IPS-18a (cell line): ENCODE data around the gene LLPH.
"Not testable (repeated sequence)": the region's sequence is repeated elsewhere in the genome, so short reads cannot be mapped to it uniquely, and the experiment has no call there.

Experiments
- H3K27ac ChIP-seq: one replicate; pipeline ENCODE4 v1.5.1; 2013; ENCODE audit warnings: low read length
- H3K27me3 ChIP-seq: one replicate; pipeline ENCODE4 v1.6.1; 2013; ENCODE audit warnings: mild to moderate bottlenecking, low read length; ENCODE audit not compliant: control insufficient read depth, insufficient read depth
- H3K36me3 ChIP-seq: one replicate; pipeline ENCODE4 v1.6.1; 2013; ENCODE audit warnings: low read depth, low read length; ENCODE audit not compliant: control insufficient read depth
- H3K4me1 ChIP-seq: one replicate; pipeline ENCODE4 v1.6.1; 2013; ENCODE audit warnings: low read depth, low read length; ENCODE audit not compliant: control insufficient read depth
- H3K4me3 ChIP-seq: one replicate; pipeline ENCODE4 v1.5.1; 2013; ENCODE audit warnings: low read length
- H3K9ac ChIP-seq: one replicate; pipeline ENCODE4 v1.6.1; 2013; ENCODE audit warnings: mild to moderate bottlenecking, low read length, moderate library complexity
- H3K9me3 ChIP-seq: one replicate; pipeline ENCODE4 v1.6.1; 2013; ENCODE audit warnings: low read depth, low read length; ENCODE audit not compliant: control insufficient read depth

The LLPH gene

GRCh38 chr12:66130267-66131066, at the start of gene LLPH:
LLPH (minus strand) TSS chr12:66130750; CDS start chr12:66129106, 1,644 bp downstream.
- H3K36me3 ChIP-seq = peaks cover 19% of the 10 kb centered on the region
- H3K27ac ChIP-seq = peak within 1 kb of the TSS; percentile 87
- peak within 1 kb of the TSS; percentile 92 for H3K9ac ChIP-seq
- no peaks in the 10 kb centered on the region for H3K9me3 ChIP-seq
- H3K27me3 ChIP-seq = no peaks in the 10 kb centered on the region
- peaks cover 16% of the 10 kb centered on the region for H3K4me1 ChIP-seq
- peak within 1 kb of the TSS; percentile 97 for H3K4me3 ChIP-seq

DNA sequence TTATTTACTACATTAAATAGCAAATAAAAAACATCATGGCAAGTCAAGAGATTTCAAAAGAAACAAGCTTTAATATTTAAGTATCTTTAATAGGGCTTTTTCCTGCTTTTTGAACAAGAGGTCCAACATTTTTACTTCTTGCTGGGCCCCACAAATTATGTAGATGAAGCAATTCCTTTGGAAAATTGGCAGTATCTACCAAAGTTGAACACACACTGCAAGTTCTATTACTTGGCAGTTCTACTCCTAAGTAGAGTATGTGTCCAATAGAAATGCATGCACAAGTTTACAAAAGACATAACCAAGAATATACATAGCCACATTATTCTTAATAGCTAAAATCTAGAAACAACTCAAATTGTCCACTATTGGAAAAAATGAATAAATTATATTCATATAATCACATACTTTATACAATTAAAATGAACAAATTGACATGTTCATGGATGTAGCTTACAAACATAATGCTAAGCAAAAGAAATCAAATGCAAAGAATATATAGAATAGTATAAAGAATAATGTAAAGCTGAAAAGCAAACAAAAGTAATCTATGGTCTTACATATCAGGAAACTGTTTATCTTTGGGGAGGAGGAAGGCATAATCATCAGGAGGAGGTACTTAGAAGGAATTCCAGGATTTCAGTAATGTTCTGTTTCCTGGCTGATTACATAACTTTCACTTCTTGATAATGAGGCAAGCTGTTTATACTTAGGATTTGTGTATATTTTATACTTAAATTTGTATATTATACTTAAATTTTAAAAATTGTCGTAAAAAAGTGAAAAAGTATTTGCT, 45.8 kb upstream of the LLPH start:
- Histone ChIP-seq H3K36me3 (no peaks in the 10 kb centered on the region), H3K27ac (no peak overlapping the region), H3K4me3 (no peak overlapping the region), H3K27me3 (no peaks in the 10 kb centered on the region), H3K4me1 (no peaks in the 10 kb centered on the region), H3K9ac (no peak overlapping the region), H3K9me3 (no peaks in the 10 kb centered on the region)

DNA sequence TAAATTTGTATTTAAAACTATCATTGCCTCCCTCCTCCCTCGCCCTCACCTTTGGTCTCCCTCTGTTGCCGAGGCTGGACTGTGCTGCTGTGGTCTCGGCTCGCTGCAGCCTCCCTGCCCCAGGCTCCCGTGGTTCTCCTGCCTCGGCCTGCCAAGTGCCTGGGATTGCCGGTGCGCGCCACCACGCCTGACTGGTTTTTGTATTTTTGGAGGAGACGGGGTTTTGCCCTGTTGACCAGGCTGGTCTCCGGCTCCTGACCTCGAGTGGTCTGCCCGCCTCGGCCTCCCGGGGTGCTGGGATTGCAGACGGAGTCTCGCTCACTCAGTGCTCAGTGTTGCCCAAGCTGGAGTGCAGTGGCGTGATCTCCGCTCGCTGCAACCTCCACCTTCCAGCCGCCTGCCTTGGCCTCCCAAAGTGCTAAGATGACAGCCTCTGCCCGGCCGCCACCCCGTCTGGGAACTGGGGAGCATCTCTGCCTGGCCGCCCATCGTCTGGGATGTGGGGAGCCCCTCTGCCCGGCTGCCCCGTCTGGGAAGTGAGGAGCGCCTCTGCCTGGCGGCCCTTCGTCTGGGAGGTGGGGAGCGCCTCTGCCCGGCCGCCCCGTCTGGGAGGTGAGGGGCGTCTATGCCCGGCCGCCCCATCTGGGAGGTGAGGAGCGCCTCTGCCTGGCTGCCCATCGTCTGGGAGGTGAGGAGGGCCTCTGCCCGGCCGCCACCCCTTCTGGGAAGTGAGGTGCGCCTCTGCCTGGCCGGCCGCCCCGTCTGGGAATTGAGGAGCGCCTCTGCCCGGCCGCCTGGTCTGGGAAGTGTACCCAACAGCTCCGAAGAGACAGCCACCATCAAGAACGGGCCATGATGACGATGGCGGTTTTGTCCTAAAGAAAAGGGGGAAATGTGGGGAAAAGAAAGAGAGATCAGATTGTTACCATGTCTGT, 44.1 kb upstream of the LLPH start:
- H3K36me3 ChIP-seq, H3K27me3 ChIP-seq, H3K9me3 ChIP-seq, H3K27ac ChIP-seq, H3K4me1 ChIP-seq, H3K9ac ChIP-seq, H3K4me3 ChIP-seq: not testable (repeated sequence)

GRCh38 chr12:66170606-66171005, 40.1 kb upstream of the LLPH start:
- H3K9me3 ChIP-seq = no peaks in the 10 kb centered on the region
- H3K27ac ChIP-seq = no peak overlapping the region
- peaks cover 7% of the 10 kb centered on the region for H3K4me1 ChIP-seq
- H3K27me3 ChIP-seq = no peaks in the 10 kb centered on the region
- H3K4me3 ChIP-seq = peak overlapping the region; percentile 91
- no peak overlapping the region for H3K9ac ChIP-seq
- no peaks in the 10 kb centered on the region for H3K36me3 ChIP-seq

GRCh38 chr12:66169221-66170170, 38.9 kb upstream of the LLPH start, which contains the start of gene TMBIM4:
TMBIM4 (minus strand) TSS chr12:66169996; CDS start chr12:66169951, 45 bp downstream.
- peaks cover 7% of the 10 kb centered on the region for H3K9me3 ChIP-seq
- H3K4me3 ChIP-seq = peak within 1 kb of the TSS; percentile 91
- peak within 1 kb of the TSS; percentile 75 for H3K27ac ChIP-seq
- no peaks in the 10 kb centered on the region for H3K36me3 ChIP-seq
- H3K4me1 ChIP-seq = peaks cover 7% of the 10 kb centered on the region
- peak within 1 kb of the TSS; percentile 77 for H3K9ac ChIP-seq
- no peaks in the 10 kb centered on the region for H3K27me3 ChIP-seq

- H3K4me3 ChIP-seq = peak overlapping the region; percentile 91
These were observed 37.9 kb upstream of the LLPH start for GRCh38 chr12:66168410-66168809.

DNA sequence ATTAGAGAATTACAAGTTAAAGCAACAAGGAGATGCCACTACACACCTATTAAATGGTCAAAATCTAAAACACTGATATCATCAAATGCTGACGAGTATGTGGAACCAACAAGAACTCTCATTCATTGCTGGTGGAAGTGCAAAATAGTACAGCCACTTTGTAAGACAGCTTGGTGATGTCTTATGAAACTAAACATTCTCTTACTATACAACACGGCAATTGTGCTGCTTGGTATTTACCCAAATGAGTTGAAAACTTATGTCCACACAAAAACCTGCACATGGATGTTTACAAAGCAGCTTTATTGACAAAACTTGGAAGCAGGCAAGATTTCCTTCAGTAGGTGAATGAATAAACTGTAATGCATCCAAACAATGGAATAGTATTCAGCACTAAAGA, 36.0 kb upstream of the LLPH start:
- Histone ChIP-seq H3K27ac (no peak overlapping the region), H3K9me3 (peaks cover 7% of the 10 kb centered on the region), H3K9ac (no peak overlapping the region), H3K4me3 (no peak overlapping the region), H3K4me1 (peaks cover 7% of the 10 kb centered on the region), H3K36me3 (no peaks in the 10 kb centered on the region), H3K27me3 (no peaks in the 10 kb centered on the region)

More at GRCh38 chr12:66168410-66168809, 37.9 kb upstream of the LLPH start:
- no peak overlapping the region for H3K9ac ChIP-seq
- no peaks in the 10 kb centered on the region for H3K36me3 ChIP-seq
- H3K27ac ChIP-seq = no peak overlapping the region
- H3K9me3 ChIP-seq = peaks cover 7% of the 10 kb centered on the region
- no peaks in the 10 kb centered on the region for H3K27me3 ChIP-seq
- peaks cover 7% of the 10 kb centered on the region for H3K4me1 ChIP-seq

GRCh38 chr12:66165141-66165540, 34.6 kb upstream of the LLPH start:
- Histone ChIP-seq H3K4me3 (no peak overlapping the region), H3K4me1 (peaks cover 7% of the 10 kb centered on the region), H3K36me3 (no peaks in the 10 kb centered on the region), H3K9me3 (peaks cover 7% of the 10 kb centered on the region), H3K27me3 (no peaks in the 10 kb centered on the region), H3K9ac (no peak overlapping the region), H3K27ac (no peak overlapping the region)

DNA sequence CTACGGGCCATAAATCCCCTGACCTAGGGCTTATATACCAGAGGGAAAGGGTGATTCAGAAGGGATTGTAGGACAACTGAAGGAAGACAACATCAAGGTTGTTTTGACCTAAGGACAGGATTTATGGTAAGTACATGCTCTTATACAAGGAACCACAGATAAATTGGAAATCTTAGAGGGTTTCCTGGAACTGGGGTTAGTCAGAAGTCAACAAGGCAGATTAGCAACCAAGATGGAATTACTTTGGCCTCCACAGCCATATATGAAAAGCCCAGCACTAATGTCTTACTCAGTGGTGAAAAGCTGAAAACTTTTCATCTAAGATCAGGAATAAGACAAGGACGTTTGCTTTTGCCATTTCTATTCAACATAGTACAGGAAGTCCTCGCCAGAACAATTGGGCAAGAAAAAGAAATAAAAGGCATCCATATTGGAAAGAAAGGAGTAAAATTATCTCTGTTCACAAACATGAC, 33.8 kb upstream of the LLPH start:
- H3K4me1 ChIP-seq = peaks cover 7% of the 10 kb centered on the region
- H3K4me3 ChIP-seq = no peak overlapping the region
- H3K9ac ChIP-seq = no peak overlapping the region
- peaks cover 7% of the 10 kb centered on the region for H3K9me3 ChIP-seq
- H3K27me3 ChIP-seq = no peaks in the 10 kb centered on the region
- peaks cover 4% of the 10 kb centered on the region for H3K36me3 ChIP-seq
- no peak overlapping the region for H3K27ac ChIP-seq

DNA sequence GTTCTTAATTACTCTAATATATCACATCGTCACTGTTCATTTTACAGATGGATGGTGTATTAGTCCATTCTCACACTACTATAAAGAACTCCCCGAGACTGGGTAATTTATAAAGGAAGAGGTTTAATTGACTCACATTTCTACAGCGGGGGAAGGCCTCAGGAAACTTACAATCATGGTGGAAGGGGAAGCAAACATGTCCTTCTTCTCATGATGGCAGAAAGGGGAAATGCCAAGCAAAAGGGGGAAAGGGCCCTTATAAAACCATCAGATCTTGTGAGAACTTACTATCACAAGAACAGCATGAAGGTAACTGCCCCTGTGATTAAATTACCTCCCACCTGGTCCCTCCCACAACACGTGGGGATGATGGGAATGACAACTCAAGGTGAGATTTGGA, 32.7 kb upstream of the LLPH start:
- no peak overlapping the region for H3K9ac ChIP-seq
- peaks cover 4% of the 10 kb centered on the region for H3K36me3 ChIP-seq
- H3K4me3 ChIP-seq = no peak overlapping the region
- peaks cover 7% of the 10 kb centered on the region for H3K9me3 ChIP-seq
- H3K4me1 ChIP-seq = peaks cover under 1% of the 10 kb centered on the region
- H3K27ac ChIP-seq = no peak overlapping the region
- no peaks in the 10 kb centered on the region for H3K27me3 ChIP-seq
